Cortex of kidney (tissue), 1 donor: ENCODE data around the gene LRCOL1.

Experiments used
- DNase-seq: peaks from one replicate; lab custom pipeline; 2025; lab: John Stamatoyannopoulos, UW

LRCOL1 gene

GRCh38 chr12:132635076-132635955 lies 24.9 kb upstream of the LRCOL1 start:
- DNase-seq = no peak

GRCh38 chr12:132634411-132634990 lies 24.1 kb upstream of the LRCOL1 start:
- no peak for DNase-seq

GRCh38 chr12:132633901-132634300 lies 23.5 kb upstream of the LRCOL1 start:
- no peak for DNase-seq

- DNase-seq = no peak
These were observed 23.0 kb upstream of the LRCOL1 start for GRCh38 chr12:132633398-132633797.

- no peak for DNase-seq
These were observed 22.3 kb upstream of the LRCOL1 start for GRCh38 chr12:132632521-132633228.

- DNase-seq = no peak
These were observed 21.3 kb upstream of the LRCOL1 start for GRCh38 chr12:132631666-132632065.

GRCh38 chr12:132630672-132631071 lies 20.3 kb upstream of the LRCOL1 start:
- DNase-seq = no peak

GRCh38 chr12:132629330-132629729 lies 18.9 kb upstream of the LRCOL1 start:
- no peak for DNase-seq

- DNase-seq = no peak
These were observed 15.5 kb upstream of the LRCOL1 start for GRCh38 chr12:132625731-132626430.

- DNase-seq = no peak
These were observed 14.7 kb upstream of the LRCOL1 start for GRCh38 chr12:132624910-132625630.

- no peak for DNase-seq
These were observed 13.9 kb upstream of the LRCOL1 start for GRCh38 chr12:132624186-132624855.

- DNase-seq = no peak
These were observed 12.9 kb upstream of the LRCOL1 start for GRCh38 chr12:132623072-132623869.

- DNase-seq = no peak
These were observed 12.2 kb upstream of the LRCOL1 start for GRCh38 chr12:132622437-132623071.

GRCh38 chr12:132621657-132622435 lies 11.5 kb upstream of the LRCOL1 start:
- DNase-seq = no peak

GRCh38 chr12:132620899-132621656 lies 10.7 kb upstream of the LRCOL1 start:
- no peak for DNase-seq

GRCh38 chr12:132620113-132620898 lies 9.9 kb upstream of the LRCOL1 start:
- DNase-seq = no peak

- no peak for DNase-seq
These were observed 9.2 kb upstream of the LRCOL1 start for GRCh38 chr12:132619386-132620112.
